ENCODE measurements around the gene AKR1B1. TPM values are rescaled to one million over a fixed set of nuclear protein-coding genes. Genes with fewer than 3 reads are reported as not detected.
A peak's percentile ranks its signal among the peaks of the same experiment; 100 is the strongest.

Gene AKR1B1
- polyA plus RNA-seq, 2 of the 4 experiments (the other 2 are of a cell fraction) = 1,636 to 6,205 TPM

DNA sequence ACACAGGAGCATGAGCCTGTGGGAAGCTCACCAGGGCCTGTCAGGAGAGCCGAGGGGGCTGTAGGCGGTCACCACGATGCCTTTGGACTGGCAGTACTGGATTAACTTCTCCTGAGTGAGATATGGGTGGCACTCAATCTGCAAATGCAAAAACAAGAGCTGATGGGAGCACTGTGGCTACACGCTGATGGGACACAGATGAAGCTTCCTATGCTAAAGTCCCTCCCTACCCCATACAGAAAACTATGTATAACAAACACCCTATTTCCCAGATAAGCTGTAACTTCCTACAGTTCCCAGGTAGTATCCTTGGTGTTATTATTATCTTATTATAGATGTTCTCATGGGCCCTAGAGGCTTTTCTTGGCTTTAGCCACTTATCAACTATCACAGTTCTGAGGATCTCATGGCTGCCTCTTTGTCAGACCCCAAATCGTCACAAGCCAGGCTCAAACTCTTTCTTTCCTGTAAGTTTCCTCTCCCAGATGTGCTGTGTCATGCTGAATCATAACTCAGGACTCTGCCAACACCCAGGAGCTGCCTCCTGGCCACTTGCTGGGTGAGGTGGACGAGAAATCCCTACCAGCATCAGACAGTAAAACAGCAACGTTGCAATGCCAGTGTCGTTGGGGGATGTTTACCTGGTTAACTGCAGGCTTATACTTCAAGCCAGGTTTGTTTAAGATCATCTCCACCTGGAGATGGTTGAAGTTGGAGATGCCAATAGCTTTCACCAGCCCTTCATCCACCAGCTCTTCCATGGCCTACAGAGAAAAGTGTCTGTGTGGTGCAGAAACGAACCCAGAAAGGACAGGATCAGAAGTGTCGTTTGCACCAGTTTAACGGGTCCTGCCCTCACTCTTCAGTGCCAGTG is 10.3 kb downstream of the AKR1B1 start (continued):
- no peak for TF ChIP-seq EHMT2 (IDR thresholded peaks at IDR 0.05; ENCODE audit: low read depth)
- TF ChIP-seq MAZ (IDR thresholded peaks at IDR 0.05; ENCODE audit: borderline replicate concordance, low read depth, low read length) = no peak
- TF ChIP-seq KDM1A (IDR thresholded peaks at IDR 0.05; ENCODE audit: low read depth) = no peak
- no peak for TF ChIP-seq ESRRA (IDR thresholded peaks at IDR 0.05; ENCODE audit: borderline replicate concordance, low read length)
- peak; percentile 100 for TF ChIP-seq MAFK (IDR thresholded peaks at IDR 0.05; ENCODE audit: partially characterized antibody)
- TF ChIP-seq FOXS1 (CRISPR knock-in tag; IDR thresholded peaks at IDR 0.05) = no peak; the same call in 1 of the 2 replicates
- peak; percentile 88 for TF ChIP-seq ZSCAN20 (CRISPR knock-in tag; IDR thresholded peaks at IDR 0.05)
- peak; percentile 46 for TF ChIP-seq HOXB5 (CRISPR knock-in tag; IDR thresholded peaks at IDR 0.05)
- TF ChIP-seq, protein P1, sequence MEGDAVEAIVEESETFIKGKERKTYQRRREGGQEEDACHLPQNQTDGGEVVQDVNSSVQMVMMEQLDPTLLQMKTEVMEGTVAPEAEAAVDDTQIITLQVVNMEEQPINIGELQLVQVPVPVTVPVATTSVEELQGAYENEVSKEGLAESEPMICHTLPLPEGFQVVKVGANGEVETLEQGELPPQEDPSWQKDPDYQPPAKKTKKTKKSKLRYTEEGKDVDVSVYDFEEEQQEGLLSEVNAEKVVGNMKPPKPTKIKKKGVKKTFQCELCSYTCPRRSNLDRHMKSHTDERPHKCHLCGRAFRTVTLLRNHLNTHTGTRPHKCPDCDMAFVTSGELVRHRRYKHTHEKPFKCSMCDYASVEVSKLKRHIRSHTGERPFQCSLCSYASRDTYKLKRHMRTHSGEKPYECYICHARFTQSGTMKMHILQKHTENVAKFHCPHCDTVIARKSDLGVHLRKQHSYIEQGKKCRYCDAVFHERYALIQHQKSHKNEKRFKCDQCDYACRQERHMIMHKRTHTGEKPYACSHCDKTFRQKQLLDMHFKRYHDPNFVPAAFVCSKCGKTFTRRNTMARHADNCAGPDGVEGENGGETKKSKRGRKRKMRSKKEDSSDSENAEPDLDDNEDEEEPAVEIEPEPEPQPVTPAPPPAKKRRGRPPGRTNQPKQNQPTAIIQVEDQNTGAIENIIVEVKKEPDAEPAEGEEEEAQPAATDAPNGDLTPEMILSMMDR (IDR thresholded peaks at IDR 0.05) = no peak
- no peak for TF ChIP-seq CHD2 (IDR thresholded peaks at IDR 0.05; ENCODE audit: low read length, partially characterized antibody)
- no peak; a peak in 1 of 5 replicates for TF ChIP-seq RAD21 (conservative IDR thresholded peaks at IDR 0.05 in 1 of 2, IDR thresholded peaks at IDR 0.05 in 1 of 2)
- TF ChIP-seq JUNB (IDR thresholded peaks at IDR 0.05) = peak; percentile 62
- TF ChIP-seq BHLHE40 (IDR thresholded peaks at IDR 0.05; ENCODE audit: low read depth, low read length) = no peak
- TF ChIP-seq RNF2 (IDR thresholded peaks at IDR 0.05; ENCODE audit: borderline replicate concordance, low read depth) = no peak
- peak; percentile 97 for TF ChIP-seq NFE2L2 (conservative IDR thresholded peaks at IDR 0.05; ENCODE audit: low read length)
- no peak for TF ChIP-seq NR3C1 (IDR thresholded peaks at IDR 0.05)
- TF ChIP-seq ZFP36 (IDR thresholded peaks at IDR 0.05; ENCODE audit: borderline replicate concordance, partially characterized antibody) = no peak
- peak; percentile 80; the same call in 1 of the 2 replicates for TF ChIP-seq HOXB13 (CRISPR knock-in tag; IDR thresholded peaks at IDR 0.05; ENCODE audit: low read depth)
- TF ChIP-seq JUN (IDR thresholded peaks at IDR 0.05) = peak; percentile 76 to 79
- TF ChIP-seq, protein P2, sequence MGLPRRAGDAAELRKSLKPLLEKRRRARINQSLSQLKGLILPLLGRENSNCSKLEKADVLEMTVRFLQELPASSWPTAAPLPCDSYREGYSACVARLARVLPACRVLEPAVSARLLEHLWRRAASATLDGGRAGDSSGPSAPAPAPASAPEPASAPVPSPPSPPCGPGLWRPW (IDR thresholded peaks at IDR 0.05) = no peak
- TF ChIP-seq RFX5 (IDR thresholded peaks at IDR 0.05) = no peak
- no peak for TF ChIP-seq SREBF2 (IDR thresholded peaks at IDR 0.05)
- TF ChIP-seq EP300 (IDR thresholded peaks at IDR 0.05) = peak in 1 of 2 experiments; percentile 42; a peak in 1 of 5 replicates
- peak; percentile 87; the same call in 1 of the 2 replicates for TF ChIP-seq TP53 (CRISPR knock-in tag; IDR thresholded peaks at IDR 0.05)
- no peak for TF ChIP-seq ZC3H11A (IDR thresholded peaks at IDR 0.05)
- no peak for TF ChIP-seq ELK1 (IDR thresholded peaks at IDR 0.05; ENCODE audit: low read depth, low read length)
- TF ChIP-seq GATA3 (IDR thresholded peaks at IDR 0.05; ENCODE audit: borderline replicate concordance) = peak; percentile 50; the same call in 1 of the 2 replicates
- no peak for TF ChIP-seq POLR2A (IDR thresholded peaks at IDR 0.05; ENCODE audit: low read length)
- peak; percentile 47; the same call in 1 of the 2 replicates for TF ChIP-seq EHF (CRISPR knock-in tag; IDR thresholded peaks at IDR 0.05)
- TF ChIP-seq, protein P3, sequence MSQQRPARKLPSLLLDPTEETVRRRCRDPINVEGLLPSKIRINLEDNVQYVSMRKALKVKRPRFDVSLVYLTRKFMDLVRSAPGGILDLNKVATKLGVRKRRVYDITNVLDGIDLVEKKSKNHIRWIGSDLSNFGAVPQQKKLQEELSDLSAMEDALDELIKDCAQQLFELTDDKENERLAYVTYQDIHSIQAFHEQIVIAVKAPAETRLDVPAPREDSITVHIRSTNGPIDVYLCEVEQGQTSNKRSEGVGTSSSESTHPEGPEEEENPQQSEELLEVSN (IDR thresholded peaks at IDR 0.05; ENCODE audit: borderline replicate concordance, low read depth) = peak; percentile 41; the same call in 1 of the 2 replicates
- TF ChIP-seq, protein P4, sequence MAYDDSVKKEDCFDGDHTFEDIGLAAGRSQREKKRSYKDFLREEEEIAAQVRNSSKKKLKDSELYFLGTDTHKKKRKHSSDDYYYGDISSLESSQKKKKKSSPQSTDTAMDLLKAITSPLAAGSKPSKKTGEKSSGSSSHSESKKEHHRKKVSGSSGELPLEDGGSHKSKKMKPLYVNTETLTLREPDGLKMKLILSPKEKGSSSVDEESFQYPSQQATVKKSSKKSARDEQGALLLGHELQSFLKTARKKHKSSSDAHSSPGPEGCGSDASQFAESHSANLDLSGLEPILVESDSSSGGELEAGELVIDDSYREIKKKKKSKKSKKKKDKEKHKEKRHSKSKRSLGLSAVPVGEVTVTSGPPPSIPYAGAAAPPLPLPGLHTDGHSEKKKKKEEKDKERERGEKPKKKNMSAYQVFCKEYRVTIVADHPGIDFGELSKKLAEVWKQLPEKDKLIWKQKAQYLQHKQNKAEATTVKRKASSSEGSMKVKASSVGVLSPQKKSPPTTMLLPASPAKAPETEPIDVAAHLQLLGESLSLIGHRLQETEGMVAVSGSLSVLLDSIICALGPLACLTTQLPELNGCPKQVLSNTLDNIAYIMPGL (CRISPR knock-in tag; IDR thresholded peaks at IDR 0.05; ENCODE audit: borderline replicate concordance) = 0 out of 2 replicates have a peak, but pooled peaks have one; percentile 37
- peak; percentile 71; the same call in 1 of the 2 replicates for TF ChIP-seq TFCP2L1 (CRISPR knock-in tag; IDR thresholded peaks at IDR 0.05)
- TF ChIP-seq CHD4 (IDR thresholded peaks at IDR 0.05; ENCODE audit: borderline replicate concordance) = no peak
- TF ChIP-seq, protein P5, sequence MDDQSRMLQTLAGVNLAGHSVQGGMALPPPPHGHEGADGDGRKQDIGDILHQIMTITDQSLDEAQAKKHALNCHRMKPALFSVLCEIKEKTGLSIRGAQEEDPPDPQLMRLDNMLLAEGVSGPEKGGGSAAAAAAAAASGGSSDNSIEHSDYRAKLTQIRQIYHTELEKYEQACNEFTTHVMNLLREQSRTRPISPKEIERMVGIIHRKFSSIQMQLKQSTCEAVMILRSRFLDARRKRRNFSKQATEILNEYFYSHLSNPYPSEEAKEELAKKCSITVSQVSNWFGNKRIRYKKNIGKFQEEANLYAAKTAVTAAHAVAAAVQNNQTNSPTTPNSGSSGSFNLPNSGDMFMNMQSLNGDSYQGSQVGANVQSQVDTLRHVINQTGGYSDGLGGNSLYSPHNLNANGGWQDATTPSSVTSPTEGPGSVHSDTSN (IDR thresholded peaks at IDR 0.05) = no peak
- TF ChIP-seq FOSB (CRISPR knock-in tag; IDR thresholded peaks at IDR 0.05) = peak; percentile 67; the same call in 1 of the 2 replicates
- peak; percentile 86 for TF ChIP-seq HEYL (CRISPR knock-in tag; IDR thresholded peaks at IDR 0.05)

Data from A549 (cell line).